ENCODE measurements around the gene FAM131B. TPM values are rescaled to one million over a fixed set of nuclear protein-coding genes. Genes with fewer than 3 reads are reported as not detected.

The FAM131B gene
- total and polyA plus RNA-seq, 2 of the 13 experiments (the other 11 are each of a cell fraction or from before 2014, with no cell fraction given), result 0.07 TPM; not detected in 1

DNA sequence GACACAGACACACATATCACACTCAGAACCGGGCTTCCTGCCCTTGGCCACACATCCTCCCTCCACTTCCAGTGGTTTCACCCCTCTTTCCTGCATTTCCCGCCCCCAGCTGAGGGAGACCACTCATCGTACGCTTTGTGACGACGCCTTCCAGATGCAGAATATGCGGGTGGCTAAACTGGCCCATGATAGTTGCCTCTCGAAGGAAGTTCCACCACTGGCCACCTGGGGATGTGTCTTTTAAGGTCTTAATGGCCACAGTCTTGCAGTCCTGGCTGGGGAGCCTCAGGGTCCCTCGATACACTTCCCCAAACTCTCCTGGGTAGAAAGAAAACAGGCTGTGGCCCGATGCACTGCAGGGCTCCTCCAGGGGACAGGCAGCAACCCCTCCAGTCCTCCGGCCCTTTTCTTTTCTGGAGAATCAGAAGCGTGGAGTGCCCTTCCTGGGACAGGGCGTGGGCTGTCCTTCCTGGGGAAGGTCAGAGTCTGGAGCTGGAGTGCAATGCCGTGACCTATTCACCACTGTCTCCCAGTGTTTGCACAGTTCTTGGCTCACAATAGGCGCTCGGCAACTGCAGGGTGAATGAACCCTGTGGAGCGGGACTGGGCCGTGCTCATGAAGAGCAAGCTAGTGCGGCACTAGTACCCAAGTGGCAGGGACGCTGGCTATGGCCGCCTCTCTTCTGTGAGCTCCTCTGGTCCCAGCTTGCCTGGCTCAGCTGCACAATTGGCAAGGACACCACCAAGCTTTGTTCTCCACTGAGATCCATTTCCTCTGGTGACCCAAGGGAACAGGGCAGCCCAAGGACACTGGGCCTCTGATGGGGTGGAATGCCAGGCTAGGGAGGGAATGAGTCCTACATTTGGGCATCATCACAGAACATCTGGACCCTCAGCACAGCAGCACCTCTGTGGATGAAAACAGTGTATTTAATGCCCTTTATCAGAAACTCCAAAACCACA lies 33.0 kb upstream of the FAM131B start (continued):
- 0 out of 2 replicates have a peak, but pooled peaks have one; percentile 52 for TF ChIP-seq SMAD1 (CRISPR knock-in tag; IDR thresholded peaks at IDR 0.05; ENCODE audit: borderline replicate concordance, low read depth)
- peak; percentile 71; the same call in 1 of the 2 replicates for TF ChIP-seq ZBTB7A (CRISPR knock-in tag; IDR thresholded peaks at IDR 0.05)
- peak; percentile 43; the same call in 1 of the 2 replicates for TF ChIP-seq ZNF766 (CRISPR knock-in tag; IDR thresholded peaks at IDR 0.05; ENCODE audit: borderline replicate concordance)
- TF ChIP-seq GTF3A (CRISPR knock-in tag; conservative IDR thresholded peaks at IDR 0.05), result no peak
- TF ChIP-seq, protein P1, sequence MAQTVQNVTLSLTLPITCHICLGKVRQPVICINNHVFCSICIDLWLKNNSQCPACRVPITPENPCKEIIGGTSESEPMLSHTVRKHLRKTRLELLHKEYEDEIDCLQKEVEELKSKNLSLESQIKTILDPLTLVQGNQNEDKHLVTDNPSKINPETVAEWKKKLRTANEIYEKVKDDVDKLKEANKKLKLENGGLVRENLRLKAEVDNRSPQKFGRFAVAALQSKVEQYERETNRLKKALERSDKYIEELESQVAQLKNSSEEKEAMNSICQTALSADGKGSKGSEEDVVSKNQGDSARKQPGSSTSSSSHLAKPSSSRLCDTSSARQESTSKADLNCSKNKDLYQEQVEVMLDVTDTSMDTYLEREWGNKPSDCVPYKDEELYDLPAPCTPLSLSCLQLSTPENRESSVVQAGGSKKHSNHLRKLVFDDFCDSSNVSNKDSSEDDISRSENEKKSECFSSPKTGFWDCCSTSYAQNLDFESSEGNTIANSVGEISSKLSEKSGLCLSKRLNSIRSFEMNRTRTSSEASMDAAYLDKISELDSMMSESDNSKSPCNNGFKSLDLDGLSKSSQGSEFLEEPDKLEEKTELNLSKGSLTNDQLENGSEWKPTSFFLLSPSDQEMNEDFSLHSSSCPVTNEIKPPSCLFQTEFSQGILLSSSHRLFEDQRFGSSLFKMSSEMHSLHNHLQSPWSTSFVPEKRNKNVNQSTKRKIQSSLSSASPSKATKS (CRISPR knock-in tag; IDR thresholded peaks at IDR 0.05), result no peak
- peak; percentile 70; the same call in 1 of the 2 replicates for TF ChIP-seq ZKSCAN8 (CRISPR knock-in tag; IDR thresholded peaks at IDR 0.05; ENCODE audit: borderline replicate concordance)
- TF ChIP-seq GABPA (IDR thresholded peaks at IDR 0.05; ENCODE audit: low read depth, low read length), result no peak
- 0 out of 2 replicates have a peak, but pooled peaks have one; percentile 10 for TF ChIP-seq GABPA (CRISPR knock-in tag; IDR thresholded peaks at IDR 0.05; ENCODE audit: low read depth)
- no peak for TF ChIP-seq NPAS2 (CRISPR knock-in tag; IDR thresholded peaks at IDR 0.05; ENCODE audit: borderline replicate concordance)
- TF ChIP-seq ZNF432 (CRISPR knock-in tag; IDR thresholded peaks at IDR 0.05; ENCODE audit: borderline replicate concordance), result no peak
- peak; percentile 68; the same call in 1 of the 2 replicates for TF ChIP-seq ZNF713 (CRISPR knock-in tag; IDR thresholded peaks at IDR 0.05)
- no peak for TF ChIP-seq FOXP1 (IDR thresholded peaks at IDR 0.05)
- peak; percentile 32; the same call in 1 of the 2 replicates for TF ChIP-seq FOXP1 (CRISPR knock-in tag; IDR thresholded peaks at IDR 0.05)
- 0 out of 2 replicates have a peak, but pooled peaks have one; percentile 37 for TF ChIP-seq SRY (CRISPR knock-in tag; IDR thresholded peaks at IDR 0.05)
- peak; percentile 60; the same call in 1 of the 2 replicates for TF ChIP-seq ZNF264 (CRISPR knock-in tag; IDR thresholded peaks at IDR 0.05)
- TF ChIP-seq HHEX (CRISPR knock-in tag; IDR thresholded peaks at IDR 0.05), result no peak
- TF ChIP-seq ZNF558 (CRISPR knock-in tag; IDR thresholded peaks at IDR 0.05; ENCODE audit: borderline replicate concordance), result 0 out of 2 replicates have a peak, but pooled peaks have one; percentile 52
- TF ChIP-seq THYN1 (CRISPR knock-in tag; IDR thresholded peaks at IDR 0.05; ENCODE audit: borderline replicate concordance, low read depth), result no peak
- no peak for TF ChIP-seq AKAP8 (CRISPR knock-in tag; IDR thresholded peaks at IDR 0.05)
- TF ChIP-seq SAP130 (CRISPR knock-in tag; IDR thresholded peaks at IDR 0.05; ENCODE audit: low read depth), result peak; percentile 77
- TF ChIP-seq ZNF792 (CRISPR knock-in tag; IDR thresholded peaks at IDR 0.05), result 0 out of 2 replicates have a peak, but pooled peaks have one; percentile 48
- TF ChIP-seq, protein P2, sequence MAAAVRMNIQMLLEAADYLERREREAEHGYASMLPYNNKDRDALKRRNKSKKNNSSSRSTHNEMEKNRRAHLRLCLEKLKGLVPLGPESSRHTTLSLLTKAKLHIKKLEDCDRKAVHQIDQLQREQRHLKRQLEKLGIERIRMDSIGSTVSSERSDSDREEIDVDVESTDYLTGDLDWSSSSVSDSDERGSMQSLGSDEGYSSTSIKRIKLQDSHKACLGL (CRISPR knock-in tag; IDR thresholded peaks at IDR 0.05), result no peak; the same call in 1 of the 2 replicates
- TF ChIP-seq ZSCAN31 (CRISPR knock-in tag; IDR thresholded peaks at IDR 0.05; ENCODE audit: low read depth), result peak; percentile 60; the same call in 1 of the 2 replicates
- TF ChIP-seq HMG20A (CRISPR knock-in tag; IDR thresholded peaks at IDR 0.05; ENCODE audit: borderline replicate concordance), result peak; percentile 66; the same call in 1 of the 2 replicates
- TF ChIP-seq, protein P3, sequence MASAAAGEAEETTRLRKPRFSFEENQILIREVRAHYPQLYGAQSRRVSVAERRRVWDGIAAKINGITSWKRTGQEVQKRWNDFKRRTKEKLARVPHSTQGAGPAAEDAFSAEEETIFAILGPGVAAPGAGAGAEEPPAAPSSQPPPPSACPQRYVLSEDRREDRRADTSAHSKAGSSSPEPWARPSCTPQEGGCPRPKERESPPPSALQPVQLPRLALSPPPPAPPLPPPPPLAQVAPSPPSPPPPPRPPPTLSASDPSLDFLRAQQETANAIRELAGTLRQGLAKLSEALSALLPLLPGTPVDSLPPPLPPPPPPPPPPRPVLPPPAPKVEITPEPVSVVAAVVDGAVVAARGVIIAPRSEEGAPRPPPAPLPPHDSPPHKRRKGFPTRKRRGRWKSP (CRISPR knock-in tag; IDR thresholded peaks at IDR 0.05), result peak; percentile 75; the same call in 1 of the 2 replicates
- no peak for TF ChIP-seq NFE2 (CRISPR knock-in tag; IDR thresholded peaks at IDR 0.05)

All from HepG2 (cell line).